IMR-90 (cell line): ENCODE results near the gene MEGF10. TPM values are rescaled to one million over a fixed set of nuclear protein-coding genes. Genes with fewer than 3 reads are reported as not detected.

Experiments
- ATAC-seq: fragments of 200-7000 bp; cut with Tn5 transposase; 2 replicates; pipeline ENCODE4 v1.9.1; 2020; ENCODE audit warnings: low read depth, mild to moderate bottlenecking, moderate library complexity
- BruUV-seq: library from RNA; stranded (reverse); fragments of 400-500 nt; replicated peaks from 2 replicates; lab custom pipeline; 2021; lab: Mats Ljungman, UMichigan
- CTCF ChIA-PET: fragments of 300-600 bp; formaldehyde crosslinking; extraction: SDS; loops from one replicate; lab custom pipeline; 2021; ENCODE audit warnings: antibody characterized with exemption; lab: Yijun Ruan, JAX
- POLR2A ChIA-PET: fragments of 300-600 bp; sonication (Branson Sonifier 250); formaldehyde crosslinking; loops from one replicate; lab custom pipeline; 2022; ENCODE audit warnings: antibody characterized with exemption; ENCODE audit not compliant: unreplicated experiment; lab: Charles Lee
- DNase-seq: peaks from one replicate; pipeline ENCODE4 v3.0.0; 2013
- H2AFZ ChIP-seq: replicated peaks from 2 replicates; pipeline ENCODE3; 2013; ENCODE audit warnings: low read length, mild to moderate bottlenecking; ENCODE audit not compliant: poor library complexity
- H2AK5ac ChIP-seq: 2 replicates; pipeline ENCODE4 v1.6.1; 2013; ENCODE audit warnings: low read depth, low read length, inconsistent platforms
- H2AK9ac ChIP-seq: replicated peaks from 2 replicates; pipeline ENCODE3; 2013; ENCODE audit warnings: mild to moderate bottlenecking, low read depth, low read length, moderate library complexity; ENCODE audit not compliant: poor library complexity
- H2BK120ac ChIP-seq: 2 replicates; pipeline ENCODE4 v1.6.1; 2013; ENCODE audit warnings: low read depth, low read length, inconsistent platforms
- H2BK15ac ChIP-seq: 3 replicates; pipeline ENCODE4 v1.6.1; 2013; ENCODE audit warnings: low read depth, low read length, inconsistent platforms
- H2BK20ac ChIP-seq: 2 replicates; pipeline ENCODE4 v1.6.1; 2013; ENCODE audit warnings: low read depth, mild to moderate bottlenecking, inconsistent platforms, low read length, moderate library complexity
- H2BK5ac ChIP-seq: 2 replicates; pipeline ENCODE4 v1.6.1; 2013; ENCODE audit warnings: mild to moderate bottlenecking, low read depth, low read length, inconsistent platforms; ENCODE audit not compliant: poor library complexity, severe bottlenecking
- H3K14ac ChIP-seq: replicated peaks from 2 replicates; pipeline ENCODE4 v1.6.1; 2013; ENCODE audit warnings: low read depth, low read length, inconsistent platforms
- H3K18ac ChIP-seq: 2 replicates; pipeline ENCODE4 v1.6.1; 2013; ENCODE audit warnings: low read depth, low read length, control low read depth
- H3K23ac ChIP-seq: 2 replicates; pipeline ENCODE4 v1.6.1; 2013; ENCODE audit warnings: low read depth, low read length, inconsistent platforms
- H3K27ac ChIP-seq: 2 replicates; pipeline ENCODE4 v1.5.1; 2013; ENCODE audit warnings: mild to moderate bottlenecking, control low read depth, low read length; ENCODE audit not compliant: insufficient read depth
- H3K27me3 ChIP-seq: 2 replicates; pipeline ENCODE4 v1.6.1; 2013; ENCODE audit warnings: low read length; ENCODE audit not compliant: control insufficient read depth, insufficient read depth
- H3K36me3 ChIP-seq: 2 replicates; pipeline ENCODE4 v1.6.1; 2013; ENCODE audit warnings: low read length, mixed read lengths; ENCODE audit not compliant: control insufficient read depth, insufficient read depth
- H3K4ac ChIP-seq: 2 replicates; pipeline ENCODE4 v1.6.1; 2013; ENCODE audit warnings: low read depth, low read length, inconsistent platforms
- H3K4me1 ChIP-seq: 2 replicates; pipeline ENCODE4 v1.6.1; 2013; ENCODE audit warnings: low read length, mixed read lengths; ENCODE audit not compliant: control insufficient read depth, insufficient read depth
- H3K4me2 ChIP-seq: 2 replicates; pipeline ENCODE4 v1.6.1; 2013; ENCODE audit warnings: low read depth, mild to moderate bottlenecking, control low read depth, low read length, moderate library complexity
- H3K4me3 ChIP-seq: 2 replicates; pipeline ENCODE4 v1.5.1; 2013; ENCODE audit warnings: low read depth, mild to moderate bottlenecking, control low read depth, low read length, moderate library complexity; ENCODE audit not compliant: insufficient read depth
- H3K56ac ChIP-seq: 2 replicates; pipeline ENCODE4 v1.6.1; 2013; ENCODE audit warnings: low read length, inconsistent platforms; ENCODE audit not compliant: insufficient read depth; ENCODE audit errors: extremely low read depth
- H3K79me1 ChIP-seq, 2 experiments: 2 replicates each; pipeline ENCODE4 v1.6.1; 2013; ENCODE audit warnings: low read length in 2 of 2, inconsistent platforms in 1 of 2, low read depth in 1 of 2
- H3K9ac ChIP-seq: 2 replicates; pipeline ENCODE4 v1.6.1; 2013; ENCODE audit warnings: low read depth, low read length, control low read depth
- H3K9me1 ChIP-seq: 2 replicates; pipeline ENCODE4 v1.6.1; 2013; ENCODE audit warnings: low read length, inconsistent platforms; ENCODE audit not compliant: insufficient read depth
- H3K9me3 ChIP-seq: 2 replicates; pipeline ENCODE4 v1.6.1; 2013; ENCODE audit warnings: low read length; ENCODE audit not compliant: control insufficient read depth, insufficient read depth
- H4K20me1 ChIP-seq: 2 replicates; pipeline ENCODE4 v1.6.1; 2013; ENCODE audit warnings: low read length, inconsistent platforms; ENCODE audit not compliant: insufficient read depth
- H4K5ac ChIP-seq: 2 replicates; pipeline ENCODE4 v1.6.1; 2013; ENCODE audit warnings: mild to moderate bottlenecking, low read depth, low read length, control low read depth
- H4K8ac ChIP-seq, 2 experiments: 2 replicates each; pipeline ENCODE4 v1.6.1; 2013; ENCODE audit warnings: low read depth in 2 of 2, low read length in 2 of 2, control low read depth in 1 of 2, inconsistent platforms in 1 of 2
- H4K91ac ChIP-seq: 2 replicates; pipeline ENCODE4 v1.6.1; 2013; ENCODE audit warnings: low read depth, low read length, inconsistent platforms; ENCODE audit not compliant: insufficient read depth
- RAD21 ChIP-seq: IDR thresholded peaks from 2 replicates; pipeline ENCODE4 v1.6.1; 2012; ENCODE audit warnings: low read length, improper control_type of control experiment
- SMC3 ChIP-seq: fragments of 150-350 bp; IDR thresholded peaks from 2 replicates; pipeline ENCODE4 v1.6.1; 2016; ENCODE audit warnings: low read depth, mild to moderate bottlenecking, antibody characterized with exemption, low read length, moderate library complexity
- WGBS, 2 experiments: methylation state at CpG; one replicate each; pipeline versions ENCODE4 v1.1.5 to v1.1.7; 2013; ENCODE audit warnings: missing lambda C conversion rate in 2 of 2; ENCODE audit not compliant: insufficient read length in 1 of 2; ENCODE audit errors: extremely low coverage in 2 of 2; 5-methylcytosine and 5-hydroxymethylcytosine counted together
- dilution Hi-C: fragments of 300-500 bp; cut with HindIII; formaldehyde crosslinking; loops from one replicate; pipeline ENCODE4 v1.14.3; 2018; ENCODE audit warnings: low sequenced_read_pairs; ENCODE audit not compliant: unreplicated experiment
- in situ Hi-C: fragments of 300-500 bp; cut with MboI; formaldehyde crosslinking; loops from 3 replicates; pipeline ENCODE4 v1.14.3; 2019; ENCODE audit warnings: low sequenced_read_pairs, inconsistent platforms, mixed read lengths
- intact Hi-C: fragments of 100-400 bp; cut with micrococcal nuclease; formaldehyde crosslinking; loops from 2 replicates; pipeline ENCODE4 v1.10.0; 2022
- polyA plus RNA-seq, 3 experiments: library from polyadenylated mRNA; depleted of rRNA; stranded (reverse); fragments of >200 nt; gene quantifications; 2 replicates each; pipeline ENCODE4 v1.2.3, GENCODE V29; 2012; ENCODE audit warnings: low replicate concordance in 1 of 3
- total RNA-seq: library from RNA; depleted of rRNA; stranded (reverse); fragments of >200 nt; gene quantifications from 2 replicates; pipeline ENCODE4 v1.2.3, GENCODE V29; 2012
- TF ChIP-seq, protein P1 (sequence below): conservative IDR thresholded peaks from 2 replicates; pipeline ENCODE4 v1.5.1; 2012; ENCODE audit warnings: mild to moderate bottlenecking, low read depth, low read length, improper control_type of control experiment

Gene MEGF10
- total and polyA plus RNA-seq, 2 of the 4 experiments (the other 2 are of a cell fraction), result not detected

DNA sequence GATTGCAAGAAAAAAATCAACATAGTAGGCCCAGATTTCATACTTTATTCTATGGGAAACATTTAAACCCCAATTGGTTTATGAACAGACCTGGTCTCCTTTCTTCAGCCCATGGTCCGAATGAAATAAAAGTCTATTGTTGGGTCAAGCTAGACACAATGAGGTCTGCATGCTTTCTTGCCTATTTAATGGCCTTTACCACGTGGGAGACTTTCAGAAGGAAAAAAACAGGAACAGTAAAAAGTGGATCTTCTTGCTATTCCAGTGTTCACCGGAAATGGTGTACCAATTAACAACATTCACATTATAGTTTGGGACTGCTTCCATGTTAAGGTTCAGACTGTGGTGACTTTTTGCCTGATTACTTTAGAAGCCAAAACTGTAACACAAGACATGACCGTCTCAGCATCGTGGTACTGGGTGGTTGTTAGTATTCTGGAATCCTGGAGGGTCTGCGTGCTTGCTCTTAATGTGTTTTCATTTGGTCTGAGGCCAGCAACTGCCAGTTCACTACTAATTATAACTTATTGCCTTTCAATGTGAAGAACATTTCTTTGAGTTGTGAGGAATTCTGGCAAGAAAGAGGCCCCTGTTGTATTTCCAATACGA is 141.5 kb downstream of the MEGF10 start:
- Histone ChIP-seq H3K9ac (no peak overlapping the region), H3K4me3 (no peak overlapping the region), H3K9me1 (no peaks in the 10 kb centered on the region; the same call in 1 of the 2 replicates), H3K23ac (no peak overlapping the region), H3K4me2 (no peak overlapping the region), H3K27ac (no peak overlapping the region), H2BK5ac (no peak overlapping the region), H3K4me1 (no peaks in the 10 kb centered on the region), H3K14ac (no peak overlapping the region), H2AK9ac (no peak overlapping the region), H2BK120ac (no peak overlapping the region), H2AFZ (no peak overlapping the region), H3K56ac (no peak overlapping the region), H3K36me3 (no peaks in the 10 kb centered on the region), H3K18ac (no peak overlapping the region), H3K79me1 (no peaks in the 10 kb centered on the region), H2BK20ac (no peak overlapping the region), H2BK15ac (no peak overlapping the region), H3K4ac (no peak overlapping the region), H4K5ac (no peak overlapping the region), H3K27me3 (peaks cover 5% of the 10 kb centered on the region), H4K91ac (no peak overlapping the region), H4K20me1 (no peaks in the 10 kb centered on the region), H3K9me3 (no peaks in the 10 kb centered on the region), H4K8ac (no peak overlapping the region), H2AK5ac (no peak overlapping the region)
- intact Hi-C loops, result no loop called here
- TF ChIP-seq SMC3 (no peak), RAD21 (no peak)
- TF ChIP-seq, protein P1, sequence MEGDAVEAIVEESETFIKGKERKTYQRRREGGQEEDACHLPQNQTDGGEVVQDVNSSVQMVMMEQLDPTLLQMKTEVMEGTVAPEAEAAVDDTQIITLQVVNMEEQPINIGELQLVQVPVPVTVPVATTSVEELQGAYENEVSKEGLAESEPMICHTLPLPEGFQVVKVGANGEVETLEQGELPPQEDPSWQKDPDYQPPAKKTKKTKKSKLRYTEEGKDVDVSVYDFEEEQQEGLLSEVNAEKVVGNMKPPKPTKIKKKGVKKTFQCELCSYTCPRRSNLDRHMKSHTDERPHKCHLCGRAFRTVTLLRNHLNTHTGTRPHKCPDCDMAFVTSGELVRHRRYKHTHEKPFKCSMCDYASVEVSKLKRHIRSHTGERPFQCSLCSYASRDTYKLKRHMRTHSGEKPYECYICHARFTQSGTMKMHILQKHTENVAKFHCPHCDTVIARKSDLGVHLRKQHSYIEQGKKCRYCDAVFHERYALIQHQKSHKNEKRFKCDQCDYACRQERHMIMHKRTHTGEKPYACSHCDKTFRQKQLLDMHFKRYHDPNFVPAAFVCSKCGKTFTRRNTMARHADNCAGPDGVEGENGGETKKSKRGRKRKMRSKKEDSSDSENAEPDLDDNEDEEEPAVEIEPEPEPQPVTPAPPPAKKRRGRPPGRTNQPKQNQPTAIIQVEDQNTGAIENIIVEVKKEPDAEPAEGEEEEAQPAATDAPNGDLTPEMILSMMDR, result no peak
- DNase-seq (no peak), ATAC-seq (no peak)
- dilution Hi-C loops, result no loop called here
- ChIA-PET POLR2A (no interaction called here), CTCF (no interaction called here)
- WGBS, 2 experiments, result 40% methylated on average over 2 of the region's 7 CpGs; no CpG with 5 or more reads in 1 of the 2 experiments
- BruUV-seq, result no TSS peak
- in situ Hi-C loops, result no loop called here
